ENCODE results near the gene LDLRAD4.
"Not testable (repeated sequence)": the region's sequence is repeated elsewhere in the genome, so short reads cannot be mapped to it uniquely, and the experiment has no call there.

LDLRAD4 gene

DNA sequence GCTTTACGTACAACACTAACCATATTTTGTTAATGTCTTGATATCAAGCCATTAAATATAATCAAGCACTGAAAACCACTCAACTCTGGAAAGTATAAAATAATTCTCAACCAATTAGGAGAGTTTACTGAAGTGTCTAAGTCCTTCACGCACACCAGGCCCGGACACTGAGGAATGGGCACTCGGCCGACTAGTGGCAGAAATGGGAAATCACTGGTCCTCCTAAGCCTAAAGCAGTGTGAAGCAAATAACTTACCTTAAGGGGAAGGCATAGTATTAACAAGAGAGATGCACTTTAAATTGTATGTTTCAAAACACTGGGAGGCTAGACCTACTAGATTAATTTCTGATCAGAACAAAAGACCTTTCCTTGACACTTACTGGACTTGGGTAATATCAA, 462.1 kb downstream of the LDLRAD4 start:
- no peak overlapping the region for H3K27ac ChIP-seq
- no peak overlapping the region for H3K4me2 ChIP-seq (ENCODE audit: low read length)
- no peaks in the 10 kb centered on the region for H3K36me3 ChIP-seq (ENCODE audit: control insufficient read depth, insufficient read depth, low read length)
- H3K4me3 ChIP-seq (ENCODE audit: low read depth, low read length), result no peak overlapping the region
- H3K4me1 ChIP-seq, result no peaks in the 10 kb centered on the region
- no peaks in the 10 kb centered on the region for H3K27me3 ChIP-seq (ENCODE audit: control insufficient read depth, insufficient read depth, low read length)
- H3K9ac ChIP-seq, result no peak overlapping the region
- no peak overlapping the region for H2AFZ ChIP-seq
- no peaks in the 10 kb centered on the region for H3K79me2 ChIP-seq
- H3K9me3 ChIP-seq (ENCODE audit: control insufficient read depth, low read length), result no peaks in the 10 kb centered on the region
- TF ChIP-seq, protein P1, sequence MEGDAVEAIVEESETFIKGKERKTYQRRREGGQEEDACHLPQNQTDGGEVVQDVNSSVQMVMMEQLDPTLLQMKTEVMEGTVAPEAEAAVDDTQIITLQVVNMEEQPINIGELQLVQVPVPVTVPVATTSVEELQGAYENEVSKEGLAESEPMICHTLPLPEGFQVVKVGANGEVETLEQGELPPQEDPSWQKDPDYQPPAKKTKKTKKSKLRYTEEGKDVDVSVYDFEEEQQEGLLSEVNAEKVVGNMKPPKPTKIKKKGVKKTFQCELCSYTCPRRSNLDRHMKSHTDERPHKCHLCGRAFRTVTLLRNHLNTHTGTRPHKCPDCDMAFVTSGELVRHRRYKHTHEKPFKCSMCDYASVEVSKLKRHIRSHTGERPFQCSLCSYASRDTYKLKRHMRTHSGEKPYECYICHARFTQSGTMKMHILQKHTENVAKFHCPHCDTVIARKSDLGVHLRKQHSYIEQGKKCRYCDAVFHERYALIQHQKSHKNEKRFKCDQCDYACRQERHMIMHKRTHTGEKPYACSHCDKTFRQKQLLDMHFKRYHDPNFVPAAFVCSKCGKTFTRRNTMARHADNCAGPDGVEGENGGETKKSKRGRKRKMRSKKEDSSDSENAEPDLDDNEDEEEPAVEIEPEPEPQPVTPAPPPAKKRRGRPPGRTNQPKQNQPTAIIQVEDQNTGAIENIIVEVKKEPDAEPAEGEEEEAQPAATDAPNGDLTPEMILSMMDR (IDR thresholded peaks at IDR 0.05), result peak; percentile 11

DNA sequence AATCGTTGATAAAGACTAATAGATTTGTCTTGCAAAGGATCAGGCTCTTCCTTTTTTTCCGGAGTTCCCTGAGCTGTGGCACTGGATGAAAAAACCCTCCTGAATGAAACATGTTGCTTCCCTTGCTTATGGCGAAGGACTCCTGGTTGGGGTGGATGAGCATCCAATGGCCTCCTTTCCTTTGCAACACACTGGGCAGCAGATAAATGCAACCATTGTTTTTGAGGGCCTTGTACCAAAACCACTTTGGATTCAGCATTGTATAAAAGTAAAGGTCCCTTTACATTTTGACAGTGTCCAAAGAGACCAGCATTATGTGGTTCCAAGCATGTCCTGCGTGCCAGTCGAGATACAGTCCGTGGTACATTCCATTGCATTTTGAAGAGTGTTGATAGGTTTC, 463.1 kb downstream of the LDLRAD4 start:
- TF ChIP-seq, protein P1 (IDR thresholded peaks at IDR 0.05), result no peak
- no peak overlapping the region for H3K9ac ChIP-seq
- no peak overlapping the region for H3K27ac ChIP-seq

DNA sequence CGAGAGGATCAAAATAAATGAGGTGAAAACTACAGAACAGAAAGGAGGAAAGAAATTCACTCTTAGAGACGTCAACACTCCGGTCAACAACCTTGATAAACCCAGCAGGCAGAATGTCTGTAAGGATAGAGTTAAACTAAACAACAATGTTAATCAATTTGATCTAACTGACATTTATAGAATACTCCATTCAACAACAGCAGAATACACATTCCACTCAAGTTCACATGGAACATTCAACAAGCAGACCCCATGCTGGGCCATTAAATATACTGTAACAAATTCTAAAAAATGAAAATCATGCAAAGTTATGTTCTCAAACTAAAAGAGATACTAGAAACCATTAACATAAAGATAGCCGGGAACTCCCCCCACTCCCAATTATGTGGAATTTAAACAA, 466.0 kb downstream of the LDLRAD4 start:
- no peaks in the 10 kb centered on the region for H3K36me3 ChIP-seq (ENCODE audit: control insufficient read depth, insufficient read depth, low read length)
- no peak overlapping the region for H2AFZ ChIP-seq
- H3K27me3 ChIP-seq (ENCODE audit: control insufficient read depth, insufficient read depth, low read length), result no peaks in the 10 kb centered on the region
- H3K79me2 ChIP-seq, result peaks cover 8% of the 10 kb centered on the region
- no peak overlapping the region for H3K4me3 ChIP-seq (ENCODE audit: low read depth, low read length)
- TF ChIP-seq, protein P1 (IDR thresholded peaks at IDR 0.05), result no peak
- H3K9me3 ChIP-seq (ENCODE audit: control insufficient read depth, low read length), result no peaks in the 10 kb centered on the region
- H3K4me2 ChIP-seq (ENCODE audit: low read length), result no peak overlapping the region
- no peak overlapping the region for H3K9ac ChIP-seq
- no peaks in the 10 kb centered on the region for H3K4me1 ChIP-seq
- no peak overlapping the region for H3K27ac ChIP-seq

More for the DNA sequence above, 463.1 kb downstream of the LDLRAD4 start:
- Histone ChIP-seq H3K4me1 (no peaks in the 10 kb centered on the region), H3K79me2 (no peaks in the 10 kb centered on the region), H2AFZ (no peak overlapping the region), H3K9me3 (ENCODE audit: control insufficient read depth, low read length) (no peaks in the 10 kb centered on the region), H3K27me3 (ENCODE audit: control insufficient read depth, insufficient read depth, low read length) (no peaks in the 10 kb centered on the region), H3K4me3 (ENCODE audit: low read depth, low read length) (no peak overlapping the region), H3K36me3 (ENCODE audit: control insufficient read depth, insufficient read depth, low read length) (no peaks in the 10 kb centered on the region), H3K4me2 (ENCODE audit: low read length) (no peak overlapping the region)

DNA sequence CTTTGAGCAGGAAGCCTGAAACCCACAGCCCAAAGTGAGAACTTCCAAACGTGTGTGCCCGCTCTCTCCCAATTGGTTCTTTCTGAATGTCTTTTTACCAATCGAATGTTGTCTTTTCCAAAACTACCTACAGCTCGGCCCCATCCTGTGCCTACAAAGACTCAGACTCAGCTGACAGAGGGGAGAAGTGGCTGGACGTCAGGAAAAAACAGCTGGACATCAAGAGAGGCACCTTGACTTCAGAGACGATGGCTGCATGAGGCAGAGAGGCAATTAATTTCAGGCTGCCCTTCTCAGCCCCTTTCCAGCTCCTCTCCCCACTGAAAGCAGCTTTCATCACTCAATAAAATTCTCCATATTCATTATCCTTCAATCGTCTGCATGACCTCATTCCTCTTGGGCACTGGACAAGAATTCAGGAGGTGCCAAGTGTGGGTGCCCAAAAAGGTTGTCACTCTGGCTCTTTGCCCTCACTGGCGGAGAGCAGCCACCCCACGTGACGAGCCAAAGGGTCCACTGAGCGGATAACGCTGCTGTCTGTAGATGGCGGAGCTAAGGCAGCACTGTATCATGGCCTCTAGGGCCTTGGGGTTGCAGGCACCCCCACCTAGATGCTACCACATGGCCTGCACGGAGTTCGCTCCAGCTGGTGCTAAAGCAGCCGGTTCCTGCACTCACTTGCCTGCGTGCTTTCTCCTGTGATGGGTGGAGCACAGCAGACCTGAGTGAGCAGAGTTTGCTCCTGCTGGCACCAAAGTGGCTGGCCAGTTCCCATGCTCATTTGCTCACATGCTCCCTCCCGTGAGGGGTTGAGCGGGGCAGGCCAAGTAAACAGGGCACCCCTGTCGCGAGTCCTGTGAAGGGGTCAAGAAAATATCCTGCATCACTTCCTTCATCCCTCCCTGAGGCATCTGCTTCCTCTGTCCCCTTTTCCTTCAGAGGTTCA, 469.9 kb downstream of the LDLRAD4 start:
- Histone ChIP-seq H3K79me2 (peaks cover 20% of the 10 kb centered on the region), H3K4me3 (ENCODE audit: low read depth, low read length) (no peak overlapping the region), H3K4me2 (ENCODE audit: low read length) (no peak overlapping the region), H2AFZ (no peak overlapping the region), H3K9me3 (ENCODE audit: control insufficient read depth, low read length) (no peaks in the 10 kb centered on the region), H3K27me3 (ENCODE audit: control insufficient read depth, insufficient read depth, low read length) (no peaks in the 10 kb centered on the region), H3K36me3 (ENCODE audit: control insufficient read depth, insufficient read depth, low read length) (no peaks in the 10 kb centered on the region), H3K9ac (no peak overlapping the region), H3K27ac (no peak overlapping the region), H3K4me1 (no peaks in the 10 kb centered on the region)
- TF ChIP-seq, protein P1 (IDR thresholded peaks at IDR 0.05), result no peak

DNA sequence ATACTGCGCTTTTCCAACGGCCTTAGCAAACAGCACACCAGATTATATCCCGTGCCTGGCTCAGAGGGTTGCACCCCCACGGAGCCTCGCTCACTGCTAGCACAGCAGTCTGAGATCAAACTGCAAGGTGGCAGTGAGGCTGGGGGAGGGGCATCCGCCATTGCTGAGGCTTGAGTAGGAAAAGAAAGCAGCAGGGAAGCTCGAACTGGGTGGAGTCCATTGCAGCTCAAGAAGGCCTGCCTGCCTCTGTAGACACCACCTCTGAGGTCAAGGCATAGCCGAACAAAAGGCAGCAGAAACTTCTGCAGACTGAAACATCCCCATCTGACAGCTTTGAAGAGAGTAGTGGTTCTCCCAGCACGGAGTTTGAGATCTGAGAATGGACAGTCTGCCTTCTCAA, 471.5 kb downstream of the LDLRAD4 start:
- not testable (repeated sequence) for H3K27me3 ChIP-seq (ENCODE audit: control insufficient read depth, insufficient read depth, low read length); H3K4me3 ChIP-seq (ENCODE audit: low read depth, low read length); H3K9ac ChIP-seq; H3K9me3 ChIP-seq (ENCODE audit: control insufficient read depth, low read length); H3K36me3 ChIP-seq (ENCODE audit: control insufficient read depth, insufficient read depth, low read length); H3K4me1 ChIP-seq; H2AFZ ChIP-seq; H3K4me2 ChIP-seq (ENCODE audit: low read length); H3K27ac ChIP-seq
- H3K79me2 ChIP-seq, result peaks cover 22% of the 10 kb centered on the region

DNA sequence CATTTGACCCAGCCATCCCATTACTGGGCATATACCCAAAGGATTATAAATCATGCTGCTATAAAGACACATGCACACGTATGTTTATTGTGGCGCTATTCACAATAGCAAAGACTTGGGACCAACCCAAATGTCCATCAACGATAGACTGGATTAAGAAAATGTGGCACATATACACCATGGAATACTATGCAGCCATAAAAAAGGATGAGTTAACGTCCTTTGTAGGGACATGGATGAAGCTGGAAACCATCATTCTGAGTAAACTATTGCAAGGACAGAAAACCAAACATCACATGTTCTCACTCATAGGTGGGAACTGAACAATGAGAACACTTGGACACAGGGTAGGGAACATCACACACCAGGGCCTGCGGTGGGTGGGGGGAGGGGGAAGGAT, 476.8 kb downstream of the LDLRAD4 start:
- not testable (repeated sequence) for H3K4me2 ChIP-seq (ENCODE audit: low read length); H3K4me3 ChIP-seq (ENCODE audit: low read depth, low read length); H3K9me3 ChIP-seq (ENCODE audit: control insufficient read depth, low read length); H2AFZ ChIP-seq; H3K27me3 ChIP-seq (ENCODE audit: control insufficient read depth, insufficient read depth, low read length); H3K4me1 ChIP-seq; H3K36me3 ChIP-seq (ENCODE audit: control insufficient read depth, insufficient read depth, low read length); H3K27ac ChIP-seq; H3K9ac ChIP-seq
- H3K79me2 ChIP-seq, result peaks cover 27% of the 10 kb centered on the region
